ENCODE measurements around the gene SCOC.

DNA sequence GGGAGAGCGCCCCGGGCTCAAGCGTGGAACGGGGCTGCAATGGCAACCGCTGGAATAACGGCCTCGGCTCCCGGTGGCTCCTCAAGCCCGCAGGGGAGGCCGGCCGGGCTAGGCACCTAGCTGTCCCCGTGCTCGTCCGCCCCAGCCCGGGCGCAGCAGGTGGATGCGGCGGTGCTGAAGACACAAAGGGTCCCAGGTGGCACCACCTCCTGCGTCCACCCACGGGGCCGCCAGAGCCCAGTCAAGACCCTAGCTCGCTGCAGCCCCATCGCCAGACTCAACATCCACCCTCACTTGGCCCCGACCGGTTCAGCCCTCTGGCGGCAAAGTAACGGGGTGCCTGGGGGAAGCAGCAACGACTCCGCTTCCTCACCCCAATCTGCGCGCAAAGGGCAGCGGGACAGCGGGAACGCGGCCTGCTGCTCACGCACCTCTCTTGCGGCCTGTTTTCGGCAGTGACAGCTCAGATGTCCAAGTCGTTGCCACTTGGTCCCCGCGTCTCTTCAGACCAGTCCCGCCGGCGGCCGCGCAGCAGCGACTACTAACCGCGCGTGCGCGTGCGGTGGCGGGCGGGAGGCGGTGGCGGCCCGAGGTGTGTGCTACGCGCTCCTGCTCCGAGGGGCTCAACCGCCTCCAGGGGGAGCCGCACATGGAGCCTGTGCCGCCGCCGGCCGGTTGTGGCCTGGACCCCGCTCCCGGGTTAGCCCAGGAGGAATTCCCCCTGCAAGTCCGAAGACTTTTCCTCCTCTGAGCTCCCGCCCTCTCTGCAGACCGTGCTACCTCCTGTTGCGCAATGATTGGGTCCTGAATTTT lies 53.9 kb downstream of the SCOC start, which contains the start of gene CLGN:
- TF ChIP-seq, protein P1, sequence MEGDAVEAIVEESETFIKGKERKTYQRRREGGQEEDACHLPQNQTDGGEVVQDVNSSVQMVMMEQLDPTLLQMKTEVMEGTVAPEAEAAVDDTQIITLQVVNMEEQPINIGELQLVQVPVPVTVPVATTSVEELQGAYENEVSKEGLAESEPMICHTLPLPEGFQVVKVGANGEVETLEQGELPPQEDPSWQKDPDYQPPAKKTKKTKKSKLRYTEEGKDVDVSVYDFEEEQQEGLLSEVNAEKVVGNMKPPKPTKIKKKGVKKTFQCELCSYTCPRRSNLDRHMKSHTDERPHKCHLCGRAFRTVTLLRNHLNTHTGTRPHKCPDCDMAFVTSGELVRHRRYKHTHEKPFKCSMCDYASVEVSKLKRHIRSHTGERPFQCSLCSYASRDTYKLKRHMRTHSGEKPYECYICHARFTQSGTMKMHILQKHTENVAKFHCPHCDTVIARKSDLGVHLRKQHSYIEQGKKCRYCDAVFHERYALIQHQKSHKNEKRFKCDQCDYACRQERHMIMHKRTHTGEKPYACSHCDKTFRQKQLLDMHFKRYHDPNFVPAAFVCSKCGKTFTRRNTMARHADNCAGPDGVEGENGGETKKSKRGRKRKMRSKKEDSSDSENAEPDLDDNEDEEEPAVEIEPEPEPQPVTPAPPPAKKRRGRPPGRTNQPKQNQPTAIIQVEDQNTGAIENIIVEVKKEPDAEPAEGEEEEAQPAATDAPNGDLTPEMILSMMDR (IDR thresholded peaks at IDR 0.05): peak in 2 of 3 experiments; percentile 40 to 45
- TF ChIP-seq POLR2A (IDR thresholded peaks at IDR 0.05; ENCODE audit: low read depth) (no peak), POLR2AphosphoS5 (IDR thresholded peaks at IDR 0.05) (peak; percentile 26 to 50)
